LNCaP clone FGC (cell line): ENCODE measurements around the gene C6orf62.
"Not testable (repeated sequence)": the region's sequence is repeated elsewhere in the genome, so short reads cannot be mapped to it uniquely, and the experiment has no call there.

Experiments
- DNase-seq: peaks from one replicate; pipeline ENCODE4 v3.0.0-alpha.2; 2011; ENCODE audit warnings: low read depth
- H3K4me3 ChIP-seq: 2 replicates; pipeline ENCODE4 v1.5.1; 2011; ENCODE audit warnings: mild to moderate bottlenecking, low read depth, low read length, control low read depth
- TF ChIP-seq, protein P1 (sequence below): IDR thresholded peaks from 2 replicates; pipeline ENCODE4 v1.5.1; 2012; ENCODE audit warnings: mild to moderate bottlenecking; ENCODE audit not compliant: control insufficient read depth, insufficient read depth; ENCODE audit errors: extremely low read depth

The C6orf62 gene

GRCh38 chr6:24672620-24673182 is 46.3 kb downstream of the C6orf62 start:
- DNase-seq: no peak
- no peak overlapping the region for H3K4me3 ChIP-seq
- TF ChIP-seq, protein P1, sequence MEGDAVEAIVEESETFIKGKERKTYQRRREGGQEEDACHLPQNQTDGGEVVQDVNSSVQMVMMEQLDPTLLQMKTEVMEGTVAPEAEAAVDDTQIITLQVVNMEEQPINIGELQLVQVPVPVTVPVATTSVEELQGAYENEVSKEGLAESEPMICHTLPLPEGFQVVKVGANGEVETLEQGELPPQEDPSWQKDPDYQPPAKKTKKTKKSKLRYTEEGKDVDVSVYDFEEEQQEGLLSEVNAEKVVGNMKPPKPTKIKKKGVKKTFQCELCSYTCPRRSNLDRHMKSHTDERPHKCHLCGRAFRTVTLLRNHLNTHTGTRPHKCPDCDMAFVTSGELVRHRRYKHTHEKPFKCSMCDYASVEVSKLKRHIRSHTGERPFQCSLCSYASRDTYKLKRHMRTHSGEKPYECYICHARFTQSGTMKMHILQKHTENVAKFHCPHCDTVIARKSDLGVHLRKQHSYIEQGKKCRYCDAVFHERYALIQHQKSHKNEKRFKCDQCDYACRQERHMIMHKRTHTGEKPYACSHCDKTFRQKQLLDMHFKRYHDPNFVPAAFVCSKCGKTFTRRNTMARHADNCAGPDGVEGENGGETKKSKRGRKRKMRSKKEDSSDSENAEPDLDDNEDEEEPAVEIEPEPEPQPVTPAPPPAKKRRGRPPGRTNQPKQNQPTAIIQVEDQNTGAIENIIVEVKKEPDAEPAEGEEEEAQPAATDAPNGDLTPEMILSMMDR: no peak

- DNase-seq, H3K4me3 ChIP-seq: not testable (repeated sequence)
Observed at GRCh38 chr6:24671077-24671476, 47.9 kb downstream of the C6orf62 start.

- H3K4me3 ChIP-seq, DNase-seq: not testable (repeated sequence)
Observed at GRCh38 chr6:24670492-24670891, 48.5 kb downstream of the C6orf62 start.

GRCh38 chr6:24668997-24669361 is 50.0 kb downstream of the C6orf62 start:
- TF ChIP-seq, protein P1: no peak
- DNase-seq: no peak
- no peak overlapping the region for H3K4me3 ChIP-seq

GRCh38 chr6:24668066-24668996 is 50.6 kb downstream of the C6orf62 start:
- H3K4me3 ChIP-seq: peak overlapping the region; percentile 94

DNA sequence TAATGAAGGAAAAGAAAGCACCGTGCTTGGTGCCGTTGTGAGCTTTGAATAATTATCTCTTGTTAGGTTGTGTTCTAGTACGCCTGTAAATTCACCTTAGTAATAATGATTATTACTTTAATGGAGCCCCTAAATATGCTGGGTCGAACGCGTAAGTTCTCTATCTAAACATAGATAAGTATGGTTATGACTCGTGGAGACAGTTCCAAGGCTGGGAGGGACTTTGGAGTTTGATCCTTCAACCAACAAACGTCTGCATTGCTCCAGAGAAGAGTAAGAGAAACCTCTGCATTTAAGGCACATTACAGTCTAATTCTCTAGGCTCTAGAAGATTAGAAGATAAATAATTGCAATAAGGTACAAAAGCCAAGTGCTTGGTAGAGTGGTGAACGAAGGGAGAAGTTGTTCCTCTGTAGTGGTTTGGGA is 51.6 kb downstream of the C6orf62 start:
- no peak for DNase-seq
- peak overlapping the region; percentile 94 for H3K4me3 ChIP-seq
- TF ChIP-seq, protein P1: no peak

More at GRCh38 chr6:24668066-24668996, 50.6 kb downstream of the C6orf62 start:
- not testable (repeated sequence) for DNase-seq

DNA sequence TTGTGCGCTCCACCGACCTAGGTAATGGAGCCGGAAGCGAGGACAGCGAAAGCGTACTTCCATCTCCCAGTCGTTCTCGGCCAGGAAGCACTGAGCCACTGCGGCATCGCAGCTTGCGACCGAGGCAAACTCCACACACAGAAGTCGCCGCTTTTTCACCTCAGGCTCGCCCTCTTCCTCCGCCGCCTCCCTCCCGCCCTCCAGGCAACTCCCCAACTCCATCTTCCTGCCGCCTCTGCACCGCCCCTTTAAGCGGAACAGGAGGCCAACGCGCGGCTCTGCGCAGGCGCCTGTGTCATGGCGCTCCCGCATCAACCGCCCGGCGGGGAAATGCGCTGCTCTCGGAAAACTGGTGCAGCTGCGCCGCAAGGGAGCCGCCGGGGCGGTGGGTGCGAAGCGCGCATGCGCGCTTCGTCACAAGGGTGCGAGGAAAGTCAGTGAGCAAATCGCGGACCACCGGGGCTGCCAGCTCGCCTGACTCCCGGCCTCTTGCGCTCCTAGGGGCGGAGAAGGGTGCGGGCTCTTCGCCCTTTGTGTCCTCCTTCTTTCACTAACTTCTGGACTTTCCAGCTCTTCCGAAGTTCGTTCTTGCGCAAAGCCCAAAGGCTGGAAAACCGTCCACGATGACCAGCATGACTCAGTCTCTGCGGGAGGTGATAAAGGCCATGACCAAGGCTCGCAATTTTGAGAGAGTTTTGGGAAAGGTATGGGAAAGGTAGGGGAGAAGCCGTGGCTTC is 52.1 kb downstream of the C6orf62 start, which contains the start of the genes ACOT13 and TDP2:
Gene ACOT13 (plus strand): TSS at position 437 of the 737 bp plus-strand sequence. CDS start 187 bp downstream, at position 624.
Gene TDP2 (minus strand): TSS at position 259 of the 737 bp plus-strand sequence. CDS start 37 bp downstream, at position 222.
- TF ChIP-seq, protein P1: 0 out of 2 replicates have a peak, but pooled peaks have one; percentile 11
- peak; percentile 84 for DNase-seq

GRCh38 chr6:24666097-24666640 is 52.8 kb downstream of the C6orf62 start:
- no peak for DNase-seq
- TF ChIP-seq, protein P1: no peak
- peak overlapping the region; percentile 94 for H3K4me3 ChIP-seq

More for the DNA sequence above, 52.1 kb downstream of the C6orf62 start, which contains the start of the genes ACOT13 and TDP2:
- peak within 1 kb of the TSS; percentile 94 for H3K4me3 ChIP-seq
